Measurements from ENCODE around the gene RPUSD1. TPM values are rescaled to one million over a fixed set of nuclear protein-coding genes. Genes with fewer than 3 reads are reported as not detected.

Gene RPUSD1
- total RNA-seq, 1 experiment from 2014 or later: 53.3 TPM

- BruUV-seq (replicated peaks): no TSS peak
- H4K20me1 ChIP-seq (ENCODE audit: insufficient read depth): peaks cover 17% of the 10 kb centered on the region
- H3K4me1 ChIP-seq (replicated peaks; ENCODE audit: insufficient read depth): peaks cover 17% of the 10 kb centered on the region
- peaks cover 4% of the 10 kb centered on the region; the same call in 1 of the 2 replicates for H3K79me2 ChIP-seq (ENCODE audit: low read depth)
- intact Hi-C loops (cut with micrococcal nuclease; ENCODE audit: unreplicated experiment): no loop called here
- peaks cover 13% of the 10 kb centered on the region for H3F3A ChIP-seq (ENCODE audit: insufficient read depth, low read depth)
- ChIA-PET POLR2A (ENCODE audit: unreplicated experiment) (no interaction called here), CTCF (no interaction called here)
- H3K27me3 ChIP-seq (ENCODE audit: insufficient read depth, low read depth): no peaks in the 10 kb centered on the region
- H3K36me3 ChIP-seq (ENCODE audit: low read depth): no peaks in the 10 kb centered on the region
- no peak overlapping the region for H3K4me3 ChIP-seq
- no peak overlapping the region for H2AFZ ChIP-seq
- DNase-seq: no peak
- no peak overlapping the region for H3K4me2 ChIP-seq
- H3K27ac ChIP-seq: no peak overlapping the region
- H3K9me3 ChIP-seq (ENCODE audit: insufficient read depth, low read depth): no peaks in the 10 kb centered on the region
- TF ChIP-seq EZH2 (IDR thresholded peaks at IDR 0.05; ENCODE audit: low read depth): no peak
- TF ChIP-seq CTCF (conservative IDR thresholded peaks at IDR 0.05): no peak
- no peaks in the 10 kb centered on the region for H3K9me2 ChIP-seq (ENCODE audit: insufficient read depth)
These were observed 6.1 kb upstream of the RPUSD1 start for GRCh38 chr16:794091-794822.

- ChIA-PET POLR2A (ENCODE audit: unreplicated experiment) (no interaction called here), CTCF (interaction anchor here (0.6 kb wide), 1 partner anchor 267 kb away, joined by 3 read pairs; no protein-coding TSS in a partner anchor)
- Histone ChIP-seq H4K20me1 (ENCODE audit: insufficient read depth) (peaks cover 17% of the 10 kb centered on the region; the same call in 1 of the 2 replicates), H3K27ac (no peak overlapping the region), H3K36me3 (ENCODE audit: low read depth) (no peaks in the 10 kb centered on the region), H3K9me2 (ENCODE audit: insufficient read depth) (no peaks in the 10 kb centered on the region), H3K4me1 (replicated peaks; ENCODE audit: insufficient read depth) (peaks cover 21% of the 10 kb centered on the region), H3K79me2 (ENCODE audit: low read depth) (peaks cover 11% of the 10 kb centered on the region), H3K4me2 (no peak overlapping the region), H3F3A (ENCODE audit: insufficient read depth, low read depth) (peaks cover 11% of the 10 kb centered on the region), H3K27me3 (ENCODE audit: insufficient read depth, low read depth) (no peaks in the 10 kb centered on the region), H3K9me3 (ENCODE audit: insufficient read depth, low read depth) (no peaks in the 10 kb centered on the region), H2AFZ (no peak overlapping the region), H3K4me3 (no peak overlapping the region)
- intact Hi-C loops (cut with micrococcal nuclease; ENCODE audit: unreplicated experiment): no loop called here
- no peak for DNase-seq
- no TSS peak for BruUV-seq (replicated peaks)
- TF ChIP-seq CTCF (conservative IDR thresholded peaks at IDR 0.05): no peak
- TF ChIP-seq EZH2 (IDR thresholded peaks at IDR 0.05; ENCODE audit: low read depth): no peak
These were observed 5.2 kb upstream of the RPUSD1 start for GRCh38 chr16:793414-793813.

GRCh38 chr16:792221-792995, 4.2 kb upstream of the RPUSD1 start:
- ChIA-PET POLR2A (ENCODE audit: unreplicated experiment) (no interaction called here), CTCF (no interaction called here)
- Histone ChIP-seq H3K79me2 (ENCODE audit: low read depth) (peaks cover 17% of the 10 kb centered on the region), H4K20me1 (ENCODE audit: insufficient read depth) (peaks cover 17% of the 10 kb centered on the region; the same call in 1 of the 2 replicates), H3K27ac (no peak overlapping the region), H3K9me3 (ENCODE audit: insufficient read depth, low read depth) (no peaks in the 10 kb centered on the region), H3K9me2 (ENCODE audit: insufficient read depth) (no peaks in the 10 kb centered on the region), H3K27me3 (ENCODE audit: insufficient read depth, low read depth) (no peaks in the 10 kb centered on the region), H3F3A (ENCODE audit: insufficient read depth, low read depth) (peaks cover 11% of the 10 kb centered on the region), H3K4me2 (no peak overlapping the region), H3K36me3 (ENCODE audit: low read depth) (no peaks in the 10 kb centered on the region), H3K4me3 (no peak overlapping the region), H3K4me1 (replicated peaks; ENCODE audit: insufficient read depth) (peaks cover 21% of the 10 kb centered on the region), H2AFZ (no peak overlapping the region)
- intact Hi-C loops (cut with micrococcal nuclease; ENCODE audit: unreplicated experiment): no loop called here
- no TSS peak for BruUV-seq (replicated peaks)
- no peak for TF ChIP-seq CTCF (conservative IDR thresholded peaks at IDR 0.05)
- no peak for TF ChIP-seq EZH2 (IDR thresholded peaks at IDR 0.05; ENCODE audit: low read depth)
- no peak for DNase-seq

Data from PC-9 (cell line).